ENCODE data around the gene RIPOR3. TPM values are rescaled to one million over a fixed set of nuclear protein-coding genes. Genes with fewer than 3 reads are reported as not detected.

RIPOR3 gene
- total and polyA plus RNA-seq, 9 of the 15 experiments (the other 6 are each of a cell fraction or from before 2014, with no cell fraction given) = 3.3 to 62.7 (median 21.4) TPM

DNA sequence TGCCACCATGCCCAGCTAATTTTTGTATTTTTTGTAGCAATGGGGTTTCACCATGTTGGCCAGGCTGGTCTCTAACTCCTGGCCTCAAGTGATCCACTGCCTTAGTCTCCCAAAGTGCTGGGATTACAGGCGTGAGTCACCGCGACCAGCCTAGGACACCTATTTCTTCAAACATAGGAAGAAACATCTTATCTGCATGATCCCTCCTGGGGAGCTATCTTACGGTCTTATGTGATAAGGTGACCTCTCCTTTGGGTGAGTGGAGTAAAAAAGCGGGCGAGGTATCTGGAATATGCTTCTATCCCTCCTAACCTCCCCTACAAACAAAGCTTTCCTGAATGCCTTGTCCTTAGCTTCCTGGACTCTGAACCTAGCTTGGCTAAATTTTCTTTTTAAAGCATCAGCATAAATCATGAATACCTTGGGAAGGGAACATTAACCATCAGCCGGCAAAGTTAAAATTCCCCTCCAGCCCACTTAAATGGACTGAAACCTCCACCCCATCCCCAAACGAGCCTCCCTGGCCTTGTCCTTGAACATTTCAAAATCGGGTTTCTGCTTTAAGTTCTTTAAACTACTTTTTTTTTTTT, 24.5 kb downstream of the RIPOR3 start (continued):
- TF ChIP-seq, protein P1, sequence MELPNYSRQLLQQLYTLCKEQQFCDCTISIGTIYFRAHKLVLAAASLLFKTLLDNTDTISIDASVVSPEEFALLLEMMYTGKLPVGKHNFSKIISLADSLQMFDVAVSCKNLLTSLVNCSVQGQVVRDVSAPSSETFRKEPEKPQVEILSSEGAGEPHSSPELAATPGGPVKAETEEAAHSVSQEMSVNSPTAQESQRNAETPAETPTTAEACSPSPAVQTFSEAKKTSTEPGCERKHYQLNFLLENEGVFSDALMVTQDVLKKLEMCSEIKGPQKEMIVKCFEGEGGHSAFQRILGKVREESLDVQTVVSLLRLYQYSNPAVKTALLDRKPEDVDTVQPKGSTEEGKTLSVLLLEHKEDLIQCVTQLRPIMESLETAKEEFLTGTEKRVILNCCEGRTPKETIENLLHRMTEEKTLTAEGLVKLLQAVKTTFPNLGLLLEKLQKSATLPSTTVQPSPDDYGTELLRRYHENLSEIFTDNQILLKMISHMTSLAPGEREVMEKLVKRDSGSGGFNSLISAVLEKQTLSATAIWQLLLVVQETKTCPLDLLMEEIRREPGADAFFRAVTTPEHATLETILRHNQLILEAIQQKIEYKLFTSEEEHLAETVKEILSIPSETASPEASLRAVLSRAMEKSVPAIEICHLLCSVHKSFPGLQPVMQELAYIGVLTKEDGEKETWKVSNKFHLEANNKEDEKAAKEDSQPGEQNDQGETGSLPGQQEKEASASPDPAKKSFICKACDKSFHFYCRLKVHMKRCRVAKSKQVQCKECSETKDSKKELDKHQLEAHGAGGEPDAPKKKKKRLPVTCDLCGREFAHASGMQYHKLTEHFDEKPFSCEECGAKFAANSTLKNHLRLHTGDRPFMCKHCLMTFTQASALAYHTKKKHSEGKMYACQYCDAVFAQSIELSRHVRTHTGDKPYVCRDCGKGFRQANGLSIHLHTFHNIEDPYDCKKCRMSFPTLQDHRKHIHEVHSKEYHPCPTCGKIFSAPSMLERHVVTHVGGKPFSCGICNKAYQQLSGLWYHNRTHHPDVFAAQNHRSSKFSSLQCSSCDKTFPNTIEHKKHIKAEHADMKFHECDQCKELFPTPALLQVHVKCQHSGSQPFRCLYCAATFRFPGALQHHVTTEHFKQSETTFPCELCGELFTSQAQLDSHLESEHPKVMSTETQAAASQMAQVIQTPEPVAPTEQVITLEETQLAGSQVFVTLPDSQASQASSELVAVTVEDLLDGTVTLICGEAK (IDR thresholded peaks at IDR 0.05) = no peak
- TF ChIP-seq, protein P1 (CRISPR knock-in tag; IDR thresholded peaks at IDR 0.05) = no peak
- TF ChIP-seq RFX1 (IDR thresholded peaks at IDR 0.05) (no peak), MECOM (CRISPR knock-in tag; IDR thresholded peaks at IDR 0.05) (no peak), NFIC (IDR thresholded peaks at IDR 0.05) (no peak), HDAC8 (tag; IDR thresholded peaks at IDR 0.05) (no peak), KLF1 (tag; IDR thresholded peaks at IDR 0.05) (no peak), CSDE1 (IDR thresholded peaks at IDR 0.05) (no peak), POU5F1 (IDR thresholded peaks at IDR 0.05; ENCODE audit: borderline replicate concordance, low read depth, low read length, partially characterized antibody) (no peak)
- TF ChIP-seq, protein P2, sequence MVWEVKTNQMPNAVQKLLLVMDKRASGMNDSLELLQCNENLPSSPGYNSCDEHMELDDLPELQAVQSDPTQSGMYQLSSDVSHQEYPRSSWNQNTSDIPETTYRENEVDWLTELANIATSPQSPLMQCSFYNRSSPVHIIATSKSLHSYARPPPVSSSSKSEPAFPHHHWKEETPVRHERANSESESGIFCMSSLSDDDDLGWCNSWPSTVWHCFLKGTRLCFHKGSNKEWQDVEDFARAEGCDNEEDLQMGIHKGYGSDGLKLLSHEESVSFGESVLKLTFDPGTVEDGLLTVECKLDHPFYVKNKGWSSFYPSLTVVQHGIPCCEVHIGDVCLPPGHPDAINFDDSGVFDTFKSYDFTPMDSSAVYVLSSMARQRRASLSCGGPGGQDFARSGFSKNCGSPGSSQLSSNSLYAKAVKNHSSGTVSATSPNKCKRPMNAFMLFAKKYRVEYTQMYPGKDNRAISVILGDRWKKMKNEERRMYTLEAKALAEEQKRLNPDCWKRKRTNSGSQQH (CRISPR knock-in tag; IDR thresholded peaks at IDR 0.05) = no peak
- TF ChIP-seq, protein P3, sequence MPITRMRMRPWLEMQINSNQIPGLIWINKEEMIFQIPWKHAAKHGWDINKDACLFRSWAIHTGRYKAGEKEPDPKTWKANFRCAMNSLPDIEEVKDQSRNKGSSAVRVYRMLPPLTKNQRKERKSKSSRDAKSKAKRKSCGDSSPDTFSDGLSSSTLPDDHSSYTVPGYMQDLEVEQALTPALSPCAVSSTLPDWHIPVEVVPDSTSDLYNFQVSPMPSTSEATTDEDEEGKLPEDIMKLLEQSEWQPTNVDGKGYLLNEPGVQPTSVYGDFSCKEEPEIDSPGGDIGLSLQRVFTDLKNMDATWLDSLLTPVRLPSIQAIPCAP (CRISPR knock-in tag; IDR thresholded peaks at IDR 0.05; ENCODE audit: borderline replicate concordance) = no peak

Measured in K562 (cell line).